ENCODE results near the gene SLC35G2.
"Not testable (repeated sequence)": the region's sequence is repeated elsewhere in the genome, so short reads cannot be mapped to it uniquely, and the experiment has no call there.

Gene SLC35G2

DNA sequence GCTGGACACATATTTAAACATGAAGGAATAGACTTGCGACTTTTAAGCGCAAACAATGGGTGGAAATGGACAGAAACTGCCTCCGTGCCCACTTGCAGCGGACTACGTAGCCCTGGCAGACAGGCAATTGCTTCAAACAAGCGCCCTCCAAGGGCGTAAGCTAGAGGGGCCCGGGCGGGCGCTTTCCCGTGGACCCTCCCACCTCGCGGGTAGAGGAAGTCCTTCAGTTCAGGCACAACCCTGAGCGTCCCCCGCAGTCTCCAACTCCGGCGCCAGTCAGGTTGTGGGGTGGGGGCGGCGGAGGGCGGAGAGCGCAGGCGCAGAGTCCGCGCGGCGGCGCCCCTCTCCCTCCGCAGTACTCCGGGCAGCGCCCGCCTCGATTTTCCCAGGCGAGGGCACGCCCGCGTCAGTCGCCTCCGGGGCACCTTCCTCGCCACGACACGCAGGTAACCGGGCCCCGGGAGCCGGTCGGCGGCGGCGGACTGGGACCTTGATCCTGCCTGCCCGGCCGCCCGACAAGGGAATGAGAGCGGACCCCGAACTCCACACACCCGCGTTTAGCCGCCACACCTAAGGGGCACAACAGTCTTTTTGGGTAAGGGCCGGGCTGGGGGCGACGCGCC is at the start of gene SLC35G2:
Gene SLC35G2, plus strand, starts transcription at position 358 of the 623 bp plus-strand sequence. CDS start 35,335 bp downstream, outside the sequence.
- Histone ChIP-seq H3K4me3 (ENCODE audit: low read length) (peak within 1 kb of the TSS; percentile 86), H3K36me3 (ENCODE audit: insufficient read depth, low read depth, low read length) (no peaks in the 10 kb centered on the region), H3K9me3 (ENCODE audit: insufficient read depth, low read depth, low read length) (peaks cover 2% of the 10 kb centered on the region; the same call in 1 of the 2 replicates), H3K27me3 (ENCODE audit: insufficient read depth, low read length) (peaks cover 30% of the 10 kb centered on the region), H3K27ac (ENCODE audit: low read length) (no peak within 1 kb of the TSS), H3K9ac (ENCODE audit: low read depth, low read length) (peak within 1 kb of the TSS; percentile 61), H3K4me1 (ENCODE audit: insufficient read depth, low read length) (no peaks in the 10 kb centered on the region)

- no peaks in the 10 kb centered on the region for H3K9me3 ChIP-seq (ENCODE audit: insufficient read depth, low read depth, low read length)
- H3K27ac ChIP-seq (ENCODE audit: low read length) = no peak overlapping the region
- H3K9ac ChIP-seq (ENCODE audit: low read depth, low read length) = no peak overlapping the region
- no peaks in the 10 kb centered on the region for H3K4me1 ChIP-seq (ENCODE audit: insufficient read depth, low read length)
- no peaks in the 10 kb centered on the region for H3K36me3 ChIP-seq (ENCODE audit: insufficient read depth, low read depth, low read length)
- H3K27me3 ChIP-seq (ENCODE audit: insufficient read depth, low read length) = no peaks in the 10 kb centered on the region
- no peak overlapping the region for H3K4me3 ChIP-seq (ENCODE audit: low read length)
Measured at GRCh38 chr3:136772709-136773108, 46.2 kb upstream of the SLC35G2 start.

GRCh38 chr3:136778865-136779264 is 40.1 kb upstream of the SLC35G2 start:
- H3K9ac ChIP-seq (ENCODE audit: low read depth, low read length) = no peak overlapping the region

GRCh38 chr3:136780741-136781140 is 38.2 kb upstream of the SLC35G2 start:
- Histone ChIP-seq H3K36me3 (ENCODE audit: insufficient read depth, low read depth, low read length) (no peaks in the 10 kb centered on the region), H3K4me3 (ENCODE audit: low read length) (no peak overlapping the region), H3K9me3 (ENCODE audit: insufficient read depth, low read depth, low read length) (no peaks in the 10 kb centered on the region), H3K27ac (ENCODE audit: low read length) (no peak overlapping the region), H3K9ac (ENCODE audit: low read depth, low read length) (no peak overlapping the region), H3K4me1 (ENCODE audit: insufficient read depth, low read length) (no peaks in the 10 kb centered on the region), H3K27me3 (ENCODE audit: insufficient read depth, low read length) (no peaks in the 10 kb centered on the region)

More at GRCh38 chr3:136778865-136779264, 40.1 kb upstream of the SLC35G2 start:
- Histone ChIP-seq H3K27me3 (ENCODE audit: insufficient read depth, low read length) (no peaks in the 10 kb centered on the region), H3K9me3 (ENCODE audit: insufficient read depth, low read depth, low read length) (no peaks in the 10 kb centered on the region), H3K4me1 (ENCODE audit: insufficient read depth, low read length) (no peaks in the 10 kb centered on the region), H3K36me3 (ENCODE audit: insufficient read depth, low read depth, low read length) (no peaks in the 10 kb centered on the region), H3K27ac (ENCODE audit: low read length) (no peak overlapping the region), H3K4me3 (ENCODE audit: low read length) (no peak overlapping the region)

- Histone ChIP-seq H3K27me3 (ENCODE audit: insufficient read depth, low read length) (no peaks in the 10 kb centered on the region), H3K27ac (ENCODE audit: low read length) (no peak overlapping the region), H3K4me3 (ENCODE audit: low read length) (no peak overlapping the region), H3K36me3 (ENCODE audit: insufficient read depth, low read depth, low read length) (no peaks in the 10 kb centered on the region), H3K4me1 (ENCODE audit: insufficient read depth, low read length) (peaks cover 14% of the 10 kb centered on the region), H3K9ac (ENCODE audit: low read depth, low read length) (no peak overlapping the region), H3K9me3 (ENCODE audit: insufficient read depth, low read depth, low read length) (no peaks in the 10 kb centered on the region)
Measured at GRCh38 chr3:136783708-136784191, 35.2 kb upstream of the SLC35G2 start.

- Histone ChIP-seq H3K27me3 (ENCODE audit: insufficient read depth, low read length) (no peaks in the 10 kb centered on the region), H3K9ac (ENCODE audit: low read depth, low read length) (no peak overlapping the region), H3K36me3 (ENCODE audit: insufficient read depth, low read depth, low read length) (no peaks in the 10 kb centered on the region), H3K27ac (ENCODE audit: low read length) (no peak overlapping the region), H3K4me3 (ENCODE audit: low read length) (no peak overlapping the region), H3K4me1 (ENCODE audit: insufficient read depth, low read length) (peaks cover 14% of the 10 kb centered on the region), H3K9me3 (ENCODE audit: insufficient read depth, low read depth, low read length) (no peaks in the 10 kb centered on the region)
Measured at GRCh38 chr3:136787349-136787748, 31.6 kb upstream of the SLC35G2 start.

GRCh38 chr3:136788154-136788553 is 30.8 kb upstream of the SLC35G2 start:
- Histone ChIP-seq H3K9me3 (ENCODE audit: insufficient read depth, low read depth, low read length) (no peaks in the 10 kb centered on the region), H3K4me3 (ENCODE audit: low read length) (no peak overlapping the region), H3K27me3 (ENCODE audit: insufficient read depth, low read length) (no peaks in the 10 kb centered on the region), H3K9ac (ENCODE audit: low read depth, low read length) (no peak overlapping the region), H3K4me1 (ENCODE audit: insufficient read depth, low read length) (peaks cover 14% of the 10 kb centered on the region), H3K27ac (ENCODE audit: low read length) (no peak overlapping the region), H3K36me3 (ENCODE audit: insufficient read depth, low read depth, low read length) (no peaks in the 10 kb centered on the region)

DNA sequence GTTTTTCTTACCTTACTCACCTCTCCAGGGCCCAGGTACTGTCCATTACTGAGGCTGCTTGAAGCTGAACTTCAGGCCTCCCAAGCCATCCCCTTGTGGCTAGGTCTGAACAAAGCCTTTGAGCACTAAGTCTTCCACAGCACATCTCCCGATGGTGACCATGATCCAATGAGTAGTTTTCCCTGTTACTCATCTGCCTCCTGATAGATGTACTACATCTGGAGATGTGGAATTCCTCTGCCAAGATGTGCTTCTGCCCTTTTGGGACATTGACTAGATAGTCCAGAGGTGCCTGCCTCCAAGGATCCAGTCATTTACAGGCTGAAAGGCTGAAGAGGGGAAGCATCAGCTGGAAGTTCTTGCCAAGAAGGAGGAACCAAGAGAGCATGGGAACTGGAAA is 28.9 kb upstream of the SLC35G2 start:
- Histone ChIP-seq H3K4me1 (ENCODE audit: insufficient read depth, low read length) (peaks cover 14% of the 10 kb centered on the region), H3K9ac (ENCODE audit: low read depth, low read length) (no peak overlapping the region), H3K36me3 (ENCODE audit: insufficient read depth, low read depth, low read length) (no peaks in the 10 kb centered on the region), H3K27me3 (ENCODE audit: insufficient read depth, low read length) (no peaks in the 10 kb centered on the region), H3K4me3 (ENCODE audit: low read length) (no peak overlapping the region), H3K27ac (ENCODE audit: low read length) (no peak overlapping the region), H3K9me3 (ENCODE audit: insufficient read depth, low read depth, low read length) (no peaks in the 10 kb centered on the region)

DNA sequence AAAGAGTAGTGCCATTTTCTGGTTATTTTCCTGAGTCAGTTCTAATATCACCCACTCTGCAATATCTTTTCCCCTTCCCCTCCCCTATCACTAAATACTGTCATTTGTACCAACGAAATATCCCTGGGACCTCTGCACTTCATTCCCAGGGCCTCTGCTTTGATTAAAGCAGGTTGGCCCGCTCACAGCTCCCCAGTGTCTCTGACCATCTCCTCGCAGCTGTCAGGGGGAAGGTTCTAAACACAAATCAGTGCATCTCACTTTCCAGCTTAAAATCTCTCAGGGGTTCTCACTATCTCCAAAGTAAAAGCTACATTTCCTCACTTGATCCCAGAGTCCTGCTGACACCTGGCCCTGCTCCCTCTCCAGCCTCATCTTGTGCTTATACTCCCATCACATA is 28.1 kb upstream of the SLC35G2 start:
- Histone ChIP-seq H3K4me1 (ENCODE audit: insufficient read depth, low read length) (peaks cover 14% of the 10 kb centered on the region), H3K9ac (ENCODE audit: low read depth, low read length) (no peak overlapping the region), H3K9me3 (ENCODE audit: insufficient read depth, low read depth, low read length) (no peaks in the 10 kb centered on the region), H3K4me3 (ENCODE audit: low read length) (no peak overlapping the region), H3K27me3 (ENCODE audit: insufficient read depth, low read length) (no peaks in the 10 kb centered on the region), H3K27ac (ENCODE audit: low read length) (no peak overlapping the region), H3K36me3 (ENCODE audit: insufficient read depth, low read depth, low read length) (no peaks in the 10 kb centered on the region)

DNA sequence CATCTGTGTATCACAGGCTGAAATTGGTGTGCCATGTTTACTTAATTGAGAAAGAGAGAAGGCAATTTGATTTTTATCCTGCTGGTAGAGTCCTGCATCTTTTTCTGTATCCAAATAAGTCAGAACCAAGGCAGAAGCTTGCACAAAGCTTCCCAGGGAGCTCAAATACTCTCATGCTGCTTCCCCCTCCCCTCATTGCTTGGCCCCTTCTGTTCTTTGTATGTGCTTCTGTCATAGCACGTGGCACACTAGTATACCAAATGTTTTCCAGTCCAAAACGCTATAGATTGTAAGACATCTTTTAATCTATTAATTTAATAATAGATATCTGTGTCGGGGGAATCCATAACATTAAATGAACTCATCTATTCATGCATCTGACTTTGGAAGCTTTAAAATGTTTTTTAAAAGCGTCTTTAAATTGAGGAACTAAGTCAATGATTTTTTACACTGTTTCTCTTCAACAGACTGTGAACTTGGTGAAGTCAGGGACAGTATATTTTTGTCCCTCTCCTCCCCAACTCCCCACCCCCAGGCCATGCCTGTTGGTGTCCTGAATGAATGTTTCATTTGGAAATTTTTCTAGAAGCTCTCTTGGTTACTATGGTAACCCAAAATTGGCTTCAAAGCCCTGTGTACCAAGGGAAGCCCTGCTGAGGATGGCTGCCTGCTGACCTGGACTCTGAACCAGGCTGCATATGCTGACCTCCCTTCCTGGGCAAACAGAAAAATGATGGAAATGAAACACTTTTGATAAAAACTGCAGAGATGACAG is 26.2 kb upstream of the SLC35G2 start:
- no peak overlapping the region for H3K9ac ChIP-seq (ENCODE audit: low read depth, low read length)
- no peaks in the 10 kb centered on the region for H3K36me3 ChIP-seq (ENCODE audit: insufficient read depth, low read depth, low read length)

DNA sequence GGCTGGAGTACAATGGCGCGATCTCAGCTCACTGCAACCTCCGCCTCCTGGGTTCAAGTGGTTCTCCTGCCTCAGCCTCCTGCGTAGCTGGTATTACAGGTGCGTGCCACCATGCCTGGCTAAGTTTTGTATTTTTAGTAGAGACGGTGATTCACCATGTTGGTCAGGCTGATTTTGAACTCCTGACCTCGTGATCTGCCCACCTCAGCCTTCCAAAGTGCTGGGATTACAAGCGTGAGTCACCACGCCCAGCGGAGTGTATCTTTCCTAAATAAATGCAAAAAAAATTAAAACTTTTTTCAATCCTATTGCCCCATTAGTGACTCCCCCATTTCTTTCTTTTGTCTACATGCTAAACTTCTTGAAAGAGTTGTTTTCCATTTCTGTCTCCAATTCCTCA is 17.8 kb upstream of the SLC35G2 start:
- not testable (repeated sequence) for H3K9me3 ChIP-seq (ENCODE audit: insufficient read depth, low read depth, low read length); H3K27ac ChIP-seq (ENCODE audit: low read length); H3K27me3 ChIP-seq (ENCODE audit: insufficient read depth, low read length); H3K9ac ChIP-seq (ENCODE audit: low read depth, low read length); H3K36me3 ChIP-seq (ENCODE audit: insufficient read depth, low read depth, low read length); H3K4me3 ChIP-seq (ENCODE audit: low read length); H3K4me1 ChIP-seq (ENCODE audit: insufficient read depth, low read length)

More for the DNA sequence above, 26.2 kb upstream of the SLC35G2 start:
- Histone ChIP-seq H3K9me3 (ENCODE audit: insufficient read depth, low read depth, low read length) (no peaks in the 10 kb centered on the region), H3K4me3 (ENCODE audit: low read length) (no peak overlapping the region), H3K27me3 (ENCODE audit: insufficient read depth, low read length) (no peaks in the 10 kb centered on the region), H3K27ac (ENCODE audit: low read length) (no peak overlapping the region), H3K4me1 (ENCODE audit: insufficient read depth, low read length) (no peaks in the 10 kb centered on the region)

- Histone ChIP-seq H3K9ac (ENCODE audit: low read depth, low read length) (no peak overlapping the region), H3K9me3 (ENCODE audit: insufficient read depth, low read depth, low read length) (no peaks in the 10 kb centered on the region), H3K4me3 (ENCODE audit: low read length) (no peak overlapping the region), H3K4me1 (ENCODE audit: insufficient read depth, low read length) (no peaks in the 10 kb centered on the region; the same call in 1 of the 2 replicates), H3K27me3 (ENCODE audit: insufficient read depth, low read length) (no peaks in the 10 kb centered on the region), H3K36me3 (ENCODE audit: insufficient read depth, low read depth, low read length) (no peaks in the 10 kb centered on the region), H3K27ac (ENCODE audit: low read length) (no peak overlapping the region)
Measured at GRCh38 chr3:136802481-136802996, 16.4 kb upstream of the SLC35G2 start.

Measured in iPS-20b (cell line).